ENCODE data around the gene GATD1.

The GATD1 gene

GRCh38 chr11:727281-727701 is 50.0 kb downstream of the GATD1 start:
- no peak for DNase-seq (ENCODE audit: low read depth, low spot score)

- DNase-seq (ENCODE audit: low read depth, low spot score) = no peak
Measured at GRCh38 chr11:726278-727220, 50.7 kb downstream of the GATD1 start.

GRCh38 chr11:725624-726202 is 51.6 kb downstream of the GATD1 start:
- no peak for DNase-seq (ENCODE audit: low read depth, low spot score)

- DNase-seq (ENCODE audit: low read depth, low spot score) = no peak
Measured at GRCh38 chr11:724778-725386, 52.4 kb downstream of the GATD1 start.

- no peak for DNase-seq (ENCODE audit: low read depth, low spot score)
Measured at GRCh38 chr11:724049-724777, 53.1 kb downstream of the GATD1 start.

- no peak for DNase-seq (ENCODE audit: low read depth, low spot score)
Measured at GRCh38 chr11:723120-723883, 54.0 kb downstream of the GATD1 start.

GRCh38 chr11:722346-722811 is 54.9 kb downstream of the GATD1 start:
- DNase-seq (ENCODE audit: low read depth, low spot score) = no peak

- no peak for DNase-seq (ENCODE audit: low read depth, low spot score)
Measured at GRCh38 chr11:721741-722345, 55.4 kb downstream of the GATD1 start.

- no peak for DNase-seq (ENCODE audit: low read depth, low spot score)
Measured at GRCh38 chr11:721247-721740, 56.0 kb downstream of the GATD1 start.

- no peak for DNase-seq (ENCODE audit: low read depth, low spot score)
Measured at GRCh38 chr11:720642-721246, 56.5 kb downstream of the GATD1 start.

GRCh38 chr11:720017-720641 is 57.2 kb downstream of the GATD1 start:
- DNase-seq (ENCODE audit: low read depth, low spot score) = no peak

GRCh38 chr11:719214-720016 is 57.9 kb downstream of the GATD1 start:
- no peak for DNase-seq (ENCODE audit: low read depth, low spot score)

Measured in brain pericyte (primary cell).